HG03565 (cell line): ENCODE results near the gene HTR4.
"Not testable (repeated sequence)": the region's sequence is repeated elsewhere in the genome, so short reads cannot be mapped to it uniquely, and the experiment has no call there.

Experiments
- ATAC-seq: cut with Tn5 transposase; IDR thresholded peaks from one replicate; pipeline ENCODE4 v1.9.1; 2021; ENCODE audit warnings: mild to moderate bottlenecking, moderate library complexity; ENCODE audit not compliant: unreplicated experiment

Gene HTR4

GRCh38 chr5:148540647-148541046 is 113.7 kb downstream of the HTR4 start:
- ATAC-seq = no peak

DNA sequence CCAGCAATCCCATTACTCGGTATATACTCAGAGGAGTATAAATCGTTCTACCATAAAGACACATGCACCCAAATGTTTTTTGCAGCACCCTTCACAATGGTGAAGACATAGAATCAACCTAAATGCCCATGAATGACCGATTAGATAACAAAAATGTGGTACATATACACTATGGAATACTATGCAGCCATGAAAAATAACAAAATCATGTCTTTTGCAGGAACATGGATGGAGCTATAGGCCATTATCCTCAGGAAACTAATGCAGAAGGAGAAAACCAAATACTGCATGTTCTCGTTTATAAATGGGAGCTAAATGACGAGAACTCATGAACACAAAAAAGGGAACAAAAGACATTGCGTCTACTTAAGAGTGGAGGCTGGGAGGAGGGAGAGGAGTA is 114.5 kb downstream of the HTR4 start:
- ATAC-seq = no peak

DNA sequence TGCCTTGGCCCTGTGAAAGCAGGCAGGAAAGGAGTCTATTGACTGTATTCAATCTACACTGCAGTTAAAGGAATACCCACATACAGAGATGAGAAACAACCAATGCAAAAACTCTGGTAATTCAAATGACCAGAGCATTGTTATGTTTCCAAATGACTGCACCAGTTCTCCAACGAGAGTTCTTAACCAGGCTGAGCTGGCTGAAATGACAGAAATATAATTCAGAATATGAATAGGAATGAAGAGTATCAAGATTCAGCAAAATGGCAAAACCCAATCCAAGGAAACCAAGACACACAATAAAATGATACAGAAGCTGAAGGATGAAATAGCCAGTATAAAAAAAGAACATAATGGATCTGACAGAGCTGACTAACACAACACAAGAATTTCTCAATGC is 119.1 kb downstream of the HTR4 start:
- ATAC-seq = no peak

DNA sequence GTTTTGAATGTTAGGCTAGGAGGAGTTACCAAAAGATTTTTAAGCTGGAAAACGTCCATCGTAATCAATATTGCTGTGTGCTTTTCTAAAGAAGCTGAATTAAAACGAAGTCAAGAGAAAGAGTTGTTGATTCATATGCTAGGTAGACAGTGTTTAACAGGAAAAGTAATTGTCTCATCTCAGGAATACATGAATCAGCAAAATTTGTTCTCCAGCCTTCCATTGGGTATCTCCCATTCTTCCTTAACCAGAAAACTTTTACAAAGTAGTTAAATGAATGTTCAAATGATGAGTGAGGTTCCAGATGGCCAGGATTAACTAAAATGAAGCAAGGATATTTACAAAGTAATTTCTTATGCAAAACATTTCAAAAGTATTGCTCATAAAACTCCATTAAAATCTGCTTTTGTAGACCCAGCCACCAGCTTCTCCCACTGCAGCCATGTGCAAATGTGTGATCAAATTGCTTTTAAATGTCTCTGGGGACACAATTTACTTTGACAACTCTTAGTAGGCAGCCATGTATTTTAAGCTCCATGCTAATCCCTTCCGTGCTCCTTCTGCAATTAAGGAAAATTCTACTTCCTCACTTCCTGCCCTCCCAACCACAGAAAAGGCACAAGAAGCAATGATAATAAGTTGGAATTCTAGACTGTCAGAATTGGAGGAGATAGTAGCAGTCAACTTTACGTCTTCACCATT is 121.2 kb downstream of the HTR4 start:
- ATAC-seq = no peak

- not testable (repeated sequence) for ATAC-seq
These were observed 124.9 kb downstream of the HTR4 start for GRCh38 chr5:148529450-148529849.

- no peak for ATAC-seq
These were observed 129.6 kb downstream of the HTR4 start for GRCh38 chr5:148524721-148525120.

- no peak for ATAC-seq
These were observed 131.2 kb downstream of the HTR4 start for GRCh38 chr5:148523139-148523538.

DNA sequence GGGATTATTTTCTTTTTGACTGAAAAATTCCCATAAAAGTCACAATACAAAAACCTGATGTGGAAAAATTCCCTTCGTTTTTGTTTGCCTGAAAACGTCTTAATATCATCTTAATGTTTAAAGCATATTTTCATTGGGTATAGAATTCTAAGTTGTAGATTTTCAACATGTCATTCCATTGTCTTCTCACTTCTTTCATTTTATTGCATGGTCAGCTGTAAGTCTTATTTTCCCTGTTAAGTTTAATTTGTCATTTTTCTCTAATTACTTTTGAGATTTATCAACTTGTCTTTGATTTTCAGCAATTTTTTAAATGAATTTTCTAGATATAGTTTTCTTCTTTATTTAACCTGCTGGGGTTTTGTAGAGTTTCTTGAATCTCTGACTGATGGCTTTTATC is 138.9 kb downstream of the HTR4 start:
- no peak for ATAC-seq

- ATAC-seq = no peak
These were observed 140.0 kb downstream of the HTR4 start for GRCh38 chr5:148514344-148514743.

- ATAC-seq = no peak
These were observed 141.8 kb downstream of the HTR4 start for GRCh38 chr5:148512498-148512897.

GRCh38 chr5:148511810-148512347 is 142.4 kb downstream of the HTR4 start:
- ATAC-seq = peak; percentile 89

GRCh38 chr5:148509893-148510292 is 144.4 kb downstream of the HTR4 start:
- no peak for ATAC-seq

DNA sequence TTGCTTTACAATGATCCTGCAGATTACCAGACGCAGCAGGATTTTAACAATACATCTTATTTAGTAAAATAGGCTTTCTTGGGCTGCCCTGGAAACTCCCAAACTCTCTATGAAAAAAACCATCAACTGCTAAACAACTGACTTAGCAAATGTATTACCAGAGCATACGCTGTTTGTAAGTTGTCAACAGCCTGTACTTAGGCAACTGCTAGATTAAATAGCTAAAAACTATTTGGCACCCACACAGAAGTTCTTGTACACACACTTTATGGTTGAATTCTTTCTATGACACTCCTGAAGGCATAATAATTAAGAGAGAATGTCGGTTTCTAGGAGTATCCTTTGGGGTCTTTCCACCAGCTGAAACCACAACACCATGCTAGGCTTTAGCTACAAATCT is 146.7 kb downstream of the HTR4 start:
- ATAC-seq = no peak

GRCh38 chr5:148499452-148499851 is 154.9 kb downstream of the HTR4 start:
- no peak for ATAC-seq

DNA sequence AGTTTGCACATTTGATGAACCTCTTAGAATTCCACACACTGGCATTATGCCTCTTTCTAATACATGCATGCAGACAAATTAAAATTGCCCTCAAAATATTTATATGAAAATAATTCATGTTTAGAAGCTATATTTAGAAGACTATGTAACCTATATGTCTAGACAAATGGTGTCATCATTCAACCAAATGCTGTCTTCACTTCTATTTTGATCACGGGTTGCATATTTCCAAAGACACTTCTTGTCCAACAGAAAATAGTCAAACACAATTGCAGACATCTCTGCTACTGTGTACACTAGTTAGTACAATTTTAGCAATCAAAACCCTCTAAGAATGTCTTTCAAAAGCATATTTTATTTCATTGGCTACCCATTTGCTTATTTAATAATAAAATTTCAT is 156.6 kb downstream of the HTR4 start:
- no peak for ATAC-seq

- ATAC-seq = no peak
These were observed 162.0 kb downstream of the HTR4 start for GRCh38 chr5:148492351-148492750.

GRCh38 chr5:148491793-148492184 is 162.5 kb downstream of the HTR4 start:
- ATAC-seq = no peak

DNA sequence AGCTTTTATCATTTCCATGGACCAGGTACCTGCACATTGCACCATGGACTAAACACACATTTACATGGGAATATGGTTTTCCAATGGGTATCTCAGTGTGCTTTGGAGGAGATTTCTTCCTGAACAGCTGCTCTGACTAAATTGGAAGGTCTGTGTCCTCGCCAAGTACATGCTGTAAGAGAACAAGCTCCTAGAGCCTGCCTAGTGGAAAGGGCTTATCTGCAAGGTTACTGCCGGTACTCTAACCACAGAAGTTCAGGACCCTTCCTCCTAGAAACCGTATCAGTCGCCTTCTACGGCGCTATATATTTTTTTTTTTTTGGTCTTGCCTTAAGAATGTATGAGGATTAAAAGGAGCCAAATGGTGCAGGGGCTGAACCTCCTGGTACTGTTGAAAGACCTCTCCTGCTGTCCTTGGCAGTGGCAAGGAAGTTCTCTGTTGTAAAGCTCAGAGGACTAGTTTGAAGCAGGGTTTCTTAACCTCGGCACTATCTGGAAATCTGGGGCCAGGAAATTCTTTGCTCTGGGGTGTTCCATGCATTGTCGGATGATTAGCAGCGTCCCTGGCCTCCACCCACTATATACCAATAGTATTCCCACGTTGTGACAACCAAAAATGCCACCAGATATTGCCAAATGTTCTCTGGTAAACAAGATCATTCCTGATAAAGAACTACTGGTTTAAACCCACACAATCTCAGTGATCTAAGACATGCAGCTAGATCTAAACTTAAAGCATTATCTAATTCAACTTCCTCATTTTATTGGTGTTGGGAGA is 163.1 kb downstream of the HTR4 start:
- no peak for ATAC-seq

GRCh38 chr5:148488757-148489156 is 165.6 kb downstream of the HTR4 start:
- ATAC-seq = no peak

GRCh38 chr5:148486456-148486855 is 167.9 kb downstream of the HTR4 start:
- no peak for ATAC-seq

DNA sequence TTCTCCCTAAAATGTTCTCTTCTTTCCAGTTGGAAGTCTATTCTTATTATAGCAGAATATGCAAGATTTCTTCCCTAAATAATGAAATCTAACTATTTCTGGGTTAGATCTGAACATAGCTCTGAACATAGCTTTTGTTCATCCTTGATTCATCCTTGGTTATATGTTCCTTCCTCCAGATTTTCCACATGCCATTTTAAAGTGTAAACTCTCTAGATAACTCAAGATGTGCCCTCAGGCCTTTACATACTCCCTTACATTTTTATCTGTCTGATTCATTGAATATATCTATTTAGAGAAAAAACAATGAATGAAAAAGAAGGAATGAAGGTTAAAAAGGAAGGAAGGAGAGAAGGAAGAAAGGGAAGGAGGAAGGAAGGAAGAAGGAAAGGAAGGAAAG is 169.7 kb downstream of the HTR4 start:
- no peak for ATAC-seq

- no peak for ATAC-seq
These were observed 170.6 kb downstream of the HTR4 start for GRCh38 chr5:148483750-148484149.
